Sigmoid colon (tissue), 7 donors: Measurements from ENCODE around the gene LAMC1. TPM values are rescaled to one million over a fixed set of nuclear protein-coding genes. Genes with fewer than 3 reads are reported as not detected.
"Not testable (repeated sequence)": the region's sequence is repeated elsewhere in the genome, so short reads cannot be mapped to it uniquely, and the experiment has no call there.

ENCODE experiments used
- DNase-seq: peaks from one replicate; pipeline ENCODE4 v3.0.0-alpha.2; 2019
- H3K27ac ChIP-seq, 4 donors: fragments of 200-600 bp; sonication (generic); one replicate each; pipeline ENCODE4 v1.5.1; 2016 to 2019; ENCODE audit warnings: mild to moderate bottlenecking in 1 of 4
- H3K27me3 ChIP-seq, 3 donors: fragments of 200-600 bp; sonication (generic); one replicate each; pipeline ENCODE4 v1.5.1; 2019; ENCODE audit warnings: mild to moderate bottlenecking in 1 of 3
- H3K36me3 ChIP-seq, 4 donors: fragments of 200-600 bp; sonication (generic); one replicate each; pipeline ENCODE4 v1.5.1; 2016 to 2019
- H3K4me1 ChIP-seq, 4 donors: fragments of 200-600 bp; sonication (generic); one replicate each; pipeline ENCODE4 v1.5.1; 2017 to 2019
- H3K4me3 ChIP-seq, 4 donors: fragments of 200-600 bp; sonication (generic); one replicate each; pipeline ENCODE4 v1.5.1; 2017 to 2019; ENCODE audit warnings: mild to moderate bottlenecking in 2 of 4, moderate library complexity in 1 of 4
- H3K9me3 ChIP-seq, 4 donors: fragments of 200-600 bp in 3 of 4; sonication (generic) in 3 of 4; one replicate each; pipeline versions ENCODE4 v1.5.1 to v1.6.1; 2013 to 2019
- EP300 ChIP-seq, 4 donors: sonication (generic); formaldehyde crosslinking; IDR thresholded peaks; one replicate each; pipeline ENCODE4 v1.6.1; 2017; ENCODE audit warnings: antibody characterized with exemption in 4 of 4
- POLR2A ChIP-seq, 2 donors: fragments of 450-650 bp; IDR thresholded peaks; one replicate each; pipeline ENCODE4 v1.6.1; 2016; ENCODE audit warnings: antibody characterized with exemption in 2 of 2, mild to moderate bottlenecking in 2 of 2, moderate library complexity in 2 of 2
- POLR2AphosphoS5 ChIP-seq, 4 donors: sonication (generic); formaldehyde crosslinking; IDR thresholded peaks; one replicate each; pipeline ENCODE4 v1.6.1; 2017; ENCODE audit warnings: antibody characterized with exemption in 4 of 4
- WGBS, 2 donors: extraction: QIAGEN DNeasy Blood & Tissue Kit; methylation state at CpG; one replicate each; pipeline ENCODE4 v1.1.7; 2013; 5-methylcytosine and 5-hydroxymethylcytosine counted together
- intact Hi-C: fragments of 100-400 bp; cut with DNase I; formaldehyde crosslinking; loops from one replicate; pipeline ENCODE4 v1.15.1; 2023
- polyA plus RNA-seq, 3 donors: library from polyadenylated mRNA; stranded (reverse); fragments of 200-250 nt; gene quantifications; one replicate each; pipeline ENCODE4 v1.2.3, GENCODE V29; 2013
- total RNA-seq, 4 donors: library from RNA; depleted of rRNA; stranded (reverse); fragments of >200 nt; gene quantifications; one replicate each; pipeline ENCODE4 v1.1.0, GENCODE V29; 2016
- TF ChIP-seq, protein P1 (sequence below), 4 experiments: fragments of 450-650 bp in 3 of 4; fragments of 200-600 bp in 1 of 4; IDR thresholded peaks; one replicate each; pipeline ENCODE4 v1.5.1; 2016 to 2019; ENCODE audit warnings: antibody characterized with exemption in 4 of 4, mild to moderate bottlenecking in 3 of 4, moderate library complexity in 2 of 4
- donor health status: healthy with polysubstance abuse.
- donor health status: Bipolar disorder and iron deficiency.
- donor health status: healthy.

Gene LAMC1
- total and polyA plus RNA-seq, 7 donors, result 3.5 to 542 (median 269) TPM

DNA sequence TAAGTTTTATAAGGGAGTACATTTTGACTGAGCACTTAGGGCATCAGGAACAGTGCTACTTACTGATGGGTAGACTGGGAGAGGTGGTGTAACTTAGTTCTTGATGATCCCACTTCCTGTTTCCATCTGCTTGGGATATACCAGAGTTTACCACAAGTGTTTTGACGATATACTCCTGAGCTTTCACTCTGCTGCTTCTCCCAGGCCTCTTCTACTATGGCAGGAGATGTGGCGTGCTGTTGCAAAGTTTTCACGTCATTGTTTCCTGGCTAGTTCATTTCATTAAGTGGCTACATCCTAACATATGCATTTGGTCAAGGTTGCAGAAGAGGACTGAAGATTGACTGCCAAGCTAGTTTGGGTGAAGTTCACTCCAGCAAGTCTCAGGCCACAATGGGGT lies 121.5 kb downstream of the LAMC1 start:
- H3K4me3 ChIP-seq, result no peak overlapping the region
- no peak for DNase-seq
- 59 to 62% methylated on average over 3 of the region's 3 CpGs for WGBS, 2 donors
- peaks cover 0 to 33% (median 24%) of the 10 kb centered on the region in 4 donors for H3K4me1 ChIP-seq
- intact Hi-C loops, result loop anchor here (5.0 kb wide), 3 partner anchors 73 to 182 kb away; partner anchors contain the start of gene LAMC1
- H3K27me3 ChIP-seq, result no peaks in the 10 kb centered on the region
- H3K27ac ChIP-seq, result peak overlapping the region in 2 of 4 donors; percentile 16 to 60
- TF ChIP-seq EP300 (IDR thresholded peaks at IDR 0.05), result no peak
- no peak for TF ChIP-seq POLR2AphosphoS5 (IDR thresholded peaks at IDR 0.05)
- TF ChIP-seq POLR2A (IDR thresholded peaks at IDR 0.05), result no peak
- TF ChIP-seq, protein P1, sequence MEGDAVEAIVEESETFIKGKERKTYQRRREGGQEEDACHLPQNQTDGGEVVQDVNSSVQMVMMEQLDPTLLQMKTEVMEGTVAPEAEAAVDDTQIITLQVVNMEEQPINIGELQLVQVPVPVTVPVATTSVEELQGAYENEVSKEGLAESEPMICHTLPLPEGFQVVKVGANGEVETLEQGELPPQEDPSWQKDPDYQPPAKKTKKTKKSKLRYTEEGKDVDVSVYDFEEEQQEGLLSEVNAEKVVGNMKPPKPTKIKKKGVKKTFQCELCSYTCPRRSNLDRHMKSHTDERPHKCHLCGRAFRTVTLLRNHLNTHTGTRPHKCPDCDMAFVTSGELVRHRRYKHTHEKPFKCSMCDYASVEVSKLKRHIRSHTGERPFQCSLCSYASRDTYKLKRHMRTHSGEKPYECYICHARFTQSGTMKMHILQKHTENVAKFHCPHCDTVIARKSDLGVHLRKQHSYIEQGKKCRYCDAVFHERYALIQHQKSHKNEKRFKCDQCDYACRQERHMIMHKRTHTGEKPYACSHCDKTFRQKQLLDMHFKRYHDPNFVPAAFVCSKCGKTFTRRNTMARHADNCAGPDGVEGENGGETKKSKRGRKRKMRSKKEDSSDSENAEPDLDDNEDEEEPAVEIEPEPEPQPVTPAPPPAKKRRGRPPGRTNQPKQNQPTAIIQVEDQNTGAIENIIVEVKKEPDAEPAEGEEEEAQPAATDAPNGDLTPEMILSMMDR (IDR thresholded peaks at IDR 0.05), result no peak
- peaks cover 0 to 40% (median 20%) of the 10 kb centered on the region in 4 donors for H3K36me3 ChIP-seq
- H3K9me3 ChIP-seq, result no peaks in the 10 kb centered on the region

DNA sequence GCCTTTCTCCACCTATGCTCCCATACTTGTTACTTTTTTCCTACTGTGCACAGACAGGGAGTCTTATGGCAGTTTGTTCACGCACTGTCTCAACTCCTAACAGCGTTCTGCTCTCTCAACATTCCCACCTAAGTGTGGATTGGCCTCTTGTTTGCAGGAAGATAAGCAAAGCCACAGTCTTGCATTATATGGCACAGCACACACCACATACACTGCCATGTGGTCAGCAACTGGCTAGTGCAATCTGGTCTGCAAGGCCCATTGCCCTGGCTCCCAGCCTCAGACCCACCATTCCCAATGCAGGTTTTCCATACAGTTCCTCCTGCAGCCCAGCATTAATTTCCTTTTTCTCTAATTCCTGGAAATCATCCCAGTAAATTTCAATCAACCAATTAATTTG lies 124.5 kb downstream of the LAMC1 start:
- Histone ChIP-seq H3K4me1 (peaks cover 0 to 15% (median 10%) of the 10 kb centered on the region in 4 donors), H3K9me3 (no peaks in the 10 kb centered on the region), H3K36me3 (peaks cover 0 to 23% (median 10%) of the 10 kb centered on the region in 4 donors), H3K27me3 (no peaks in the 10 kb centered on the region), H3K4me3 (no peak overlapping the region), H3K27ac (peak overlapping the region in 3 of 4 donors; percentile 34 to 70 (median 54))
- intact Hi-C loops, result loop anchor here (5.0 kb wide), 1 partner anchor 185 kb away; no protein-coding TSS in a partner anchor
- WGBS, 2 donors, result 96 to 97% methylated on average over 2 of the region's 2 CpGs
- TF ChIP-seq POLR2A (IDR thresholded peaks at IDR 0.05) (no peak), POLR2AphosphoS5 (IDR thresholded peaks at IDR 0.05) (no peak), EP300 (IDR thresholded peaks at IDR 0.05) (no peak)
- TF ChIP-seq, protein P1 (IDR thresholded peaks at IDR 0.05), result no peak
- DNase-seq, result no peak

- peaks cover 0 to 14% (median 6%) of the 10 kb centered on the region in 4 donors for H3K36me3 ChIP-seq
- 28 to 58% methylated on average over 5 of the region's 5 CpGs for WGBS, 2 donors
- peak overlapping the region; percentile 34 to 70 (median 54) for H3K27ac ChIP-seq
- DNase-seq, result no peak
- H3K27me3 ChIP-seq, result no peaks in the 10 kb centered on the region
- TF ChIP-seq EP300 (IDR thresholded peaks at IDR 0.05) (no peak), POLR2A (IDR thresholded peaks at IDR 0.05) (no peak), POLR2AphosphoS5 (IDR thresholded peaks at IDR 0.05) (peak in 1 of 4 donors; percentile 30)
- TF ChIP-seq, protein P1 (IDR thresholded peaks at IDR 0.05), result no peak
- no peaks in the 10 kb centered on the region for H3K9me3 ChIP-seq
- intact Hi-C loops, result loop anchor here (5.0 kb wide), 1 partner anchor 186 kb away; no protein-coding TSS in a partner anchor
- H3K4me3 ChIP-seq, result no peak overlapping the region
- peaks cover 0 to 15% (median 10%) of the 10 kb centered on the region in 4 donors for H3K4me1 ChIP-seq
Observed at GRCh38 chr1:183148599-183148998, 125.4 kb downstream of the LAMC1 start.

DNA sequence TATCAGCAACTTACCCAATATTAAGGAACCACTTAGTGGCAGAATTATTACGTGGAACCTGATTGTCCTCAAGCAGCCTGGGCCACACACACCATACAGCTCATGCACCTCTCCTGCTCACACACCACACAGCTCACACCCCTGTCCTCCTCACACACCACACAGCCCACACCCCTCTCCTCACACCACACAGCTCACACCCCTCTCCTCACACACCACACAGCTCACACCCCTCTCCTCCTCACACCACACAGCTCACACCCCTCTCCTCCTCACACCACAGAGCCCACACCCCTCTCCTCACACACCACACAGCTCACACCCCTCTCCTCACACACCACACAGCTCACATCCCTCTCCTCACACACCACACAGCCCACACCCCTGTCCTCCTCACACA lies 126.1 kb downstream of the LAMC1 start:
- H3K36me3 ChIP-seq, result peaks cover 0 to 7% (median 6%) of the 10 kb centered on the region in 4 donors
- intact Hi-C loops, result loop anchor here (5.0 kb wide), 1 partner anchor 187 kb away; no protein-coding TSS in a partner anchor
- DNase-seq, result no peak
- H3K27ac ChIP-seq, result peak overlapping the region in 3 of 4 donors; percentile 34 to 70 (median 54)
- H3K4me1 ChIP-seq, result peaks cover 0 to 15% (median 10%) of the 10 kb centered on the region in 4 donors
- no peaks in the 10 kb centered on the region for H3K9me3 ChIP-seq
- H3K4me3 ChIP-seq, result no peak overlapping the region
- H3K27me3 ChIP-seq, result no peaks in the 10 kb centered on the region
- TF ChIP-seq POLR2AphosphoS5 (IDR thresholded peaks at IDR 0.05), result no peak
- TF ChIP-seq, protein P1 (IDR thresholded peaks at IDR 0.05), result no peak
- no peak for TF ChIP-seq EP300 (IDR thresholded peaks at IDR 0.05)
- TF ChIP-seq POLR2A (IDR thresholded peaks at IDR 0.05), result no peak
- WGBS, 2 donors, result 74 to 91% methylated on average over 1 of the region's 1 CpG

DNA sequence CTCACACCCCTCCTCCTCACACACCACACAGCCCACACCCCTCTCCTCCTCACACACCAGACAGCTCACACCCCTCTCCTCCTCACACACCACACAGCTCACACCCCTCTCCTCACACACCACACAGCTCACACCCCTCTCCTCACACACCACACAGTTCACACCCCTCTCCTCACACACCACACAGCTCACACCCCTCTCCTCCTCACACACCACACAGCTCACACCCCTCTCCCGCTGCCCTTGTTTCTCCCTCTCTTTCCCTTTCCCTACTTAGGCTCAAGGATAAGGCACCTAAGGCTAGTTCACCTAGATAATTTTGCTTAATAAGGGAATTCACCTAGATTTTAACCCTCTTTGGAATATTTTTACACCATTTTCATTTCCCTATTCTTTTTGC lies 126.8 kb downstream of the LAMC1 start:
- H3K4me3 ChIP-seq, H3K27ac ChIP-seq, intact Hi-C loops, DNase-seq, H3K27me3 ChIP-seq, H3K9me3 ChIP-seq, H3K36me3 ChIP-seq: not testable (repeated sequence)
- WGBS, 2 donors, result 85 to 96% methylated on average over 1 of the region's 1 CpG
- H3K4me1 ChIP-seq, result peaks cover 0 to 15% (median 10%) of the 10 kb centered on the region in 4 donors
